HG03025 (cell line): ENCODE data around the gene RBM42.
"Not testable (repeated sequence)": the region's sequence is repeated elsewhere in the genome, so short reads cannot be mapped to it uniquely, and the experiment has no call there.

Experiments
- ATAC-seq: cut with Tn5 transposase; IDR thresholded peaks from one replicate; pipeline ENCODE4 v1.9.1; 2021; ENCODE audit warnings: mild to moderate bottlenecking, moderate library complexity; ENCODE audit not compliant: unreplicated experiment, low FRiP score

The RBM42 gene

GRCh38 chr19:35628565-35629331 is at the start of gene RBM42:
Gene RBM42 (plus strand): TSS chr19:35629036. CDS start chr19:35629154, 118 bp downstream.
- ATAC-seq: peak; percentile 91

- ATAC-seq: no peak
These were observed 46.1 kb upstream of the RBM42 start for GRCh38 chr19:35582760-35583159.

GRCh38 chr19:35585848-35586247 is 43.0 kb upstream of the RBM42 start, which contains the start of gene PMIS2:
Gene PMIS2 (plus strand): TSS chr19:35586173. CDS start chr19:35586260, 87 bp downstream.
- ATAC-seq: no peak

- no peak for ATAC-seq
These were observed 41.5 kb upstream of the RBM42 start for GRCh38 chr19:35587321-35587720.

GRCh38 chr19:35590875-35591274 is 38.0 kb upstream of the RBM42 start:
- no peak for ATAC-seq

- no peak for ATAC-seq
These were observed 36.6 kb upstream of the RBM42 start for GRCh38 chr19:35592226-35592625.

GRCh38 chr19:35595026-35595425 is 33.8 kb upstream of the RBM42 start:
- not testable (repeated sequence) for ATAC-seq

GRCh38 chr19:35595928-35596327 is 32.9 kb upstream of the RBM42 start:
- no peak for ATAC-seq

- no peak for ATAC-seq
These were observed 32.4 kb upstream of the RBM42 start for GRCh38 chr19:35596366-35596999.

GRCh38 chr19:35601971-35602370 is 26.9 kb upstream of the RBM42 start:
- no peak for ATAC-seq

- not testable (repeated sequence) for ATAC-seq
These were observed 24.4 kb upstream of the RBM42 start for GRCh38 chr19:35604436-35604835.

- ATAC-seq: not testable (repeated sequence)
These were observed 21.7 kb upstream of the RBM42 start for GRCh38 chr19:35607170-35607569.

- ATAC-seq: no peak
These were observed 21.2 kb upstream of the RBM42 start for GRCh38 chr19:35607661-35608060.

GRCh38 chr19:35608251-35608650 is 20.6 kb upstream of the RBM42 start:
- ATAC-seq: no peak

- no peak for ATAC-seq
These were observed 18.9 kb upstream of the RBM42 start for GRCh38 chr19:35609851-35610353.

GRCh38 chr19:35612224-35612558 is 16.6 kb upstream of the RBM42 start:
- no peak for ATAC-seq

- ATAC-seq: peak; percentile 51
These were observed 16.1 kb upstream of the RBM42 start, which contains the start of gene HAUS5 for GRCh38 chr19:35612559-35613321. Gene HAUS5 (plus strand): TSS chr19:35612735. CDS start chr19:35612795, 60 bp downstream.

- ATAC-seq: no peak
These were observed 15.3 kb upstream of the RBM42 start for GRCh38 chr19:35613574-35613973.

- ATAC-seq: no peak
These were observed 13.8 kb upstream of the RBM42 start for GRCh38 chr19:35615036-35615435.

- ATAC-seq: no peak
These were observed 10.0 kb upstream of the RBM42 start for GRCh38 chr19:35618857-35619256.
